ENCODE measurements around the gene VPS45.

Gene VPS45

GRCh38 chr1:150061632-150062101 lies 5.9 kb upstream of the VPS45 start:
- Histone ChIP-seq H4K20me1 (ENCODE audit: insufficient read depth, low read length) (no peaks in the 10 kb centered on the region), H3K36me3 (ENCODE audit: insufficient read depth, low read length) (no peaks in the 10 kb centered on the region), H2AFZ (ENCODE audit: low read depth, low read length) (no peak overlapping the region), H3K4me1 (ENCODE audit: insufficient read depth, low read length) (peaks cover 17% of the 10 kb centered on the region), H3K27me3 (ENCODE audit: insufficient read depth, low read length, poor library complexity) (no peaks in the 10 kb centered on the region), H3K9me3 (ENCODE audit: insufficient read depth, low read length, severe bottlenecking) (no peaks in the 10 kb centered on the region), H3K9ac (ENCODE audit: low read depth, low read length) (no peak overlapping the region), H3K4me3 (ENCODE audit: low read depth in 1 of 2, low read length in 2 of 2) (no peak overlapping the region), H3K4me2 (ENCODE audit: insufficient read depth, low read length) (no peak overlapping the region), H3K27ac (ENCODE audit: low read length) (no peak overlapping the region), H3K79me2 (ENCODE audit: insufficient read depth, low read length) (peaks cover 10% of the 10 kb centered on the region)
- TF ChIP-seq EZH2 (IDR thresholded peaks at IDR 0.05; ENCODE audit: borderline replicate concordance, low read depth, low read length, severe bottlenecking) = no peak
- TF ChIP-seq CTCF (IDR thresholded peaks at IDR 0.05; ENCODE audit: borderline replicate concordance, extremely low read depth, low read length, poor library complexity, severe bottlenecking) = no peak
- no peak for DNase-seq
- no peak for ATAC-seq (ENCODE audit: insufficient read depth, low read depth)

DNA sequence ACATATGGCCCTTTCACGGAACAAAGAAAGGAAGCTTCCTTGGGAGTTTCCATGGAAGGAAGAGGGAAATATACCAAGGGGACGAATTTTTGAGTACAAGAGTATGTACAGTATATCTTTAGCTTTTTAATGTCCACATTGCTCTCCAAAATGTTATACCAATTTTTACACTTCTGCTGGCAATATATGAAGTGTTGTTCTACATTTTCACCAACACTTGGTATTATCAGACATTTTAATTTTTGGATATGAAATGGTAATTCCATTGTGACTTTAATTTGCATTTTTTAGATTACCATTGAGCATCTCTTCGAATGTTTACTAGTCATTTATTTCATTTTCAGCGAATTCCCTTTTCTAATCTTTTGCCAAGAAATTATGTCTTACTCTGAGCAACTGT lies 5.5 kb upstream of the VPS45 start:
- H3K27me3 ChIP-seq (ENCODE audit: insufficient read depth, low read length, poor library complexity) = no peaks in the 10 kb centered on the region
- H3K9ac ChIP-seq (ENCODE audit: low read depth, low read length) = no peak overlapping the region
- ATAC-seq (ENCODE audit: insufficient read depth, low read depth) (no peak), DNase-seq (no peak)
- peaks cover 14% of the 10 kb centered on the region for H3K79me2 ChIP-seq (ENCODE audit: insufficient read depth, low read length)
- peaks cover 17% of the 10 kb centered on the region for H3K4me1 ChIP-seq (ENCODE audit: insufficient read depth, low read length)
- no peaks in the 10 kb centered on the region for H3K36me3 ChIP-seq (ENCODE audit: insufficient read depth, low read length)
- TF ChIP-seq CTCF (IDR thresholded peaks at IDR 0.05; ENCODE audit: borderline replicate concordance, extremely low read depth, low read length, poor library complexity, severe bottlenecking) = no peak
- no peak for TF ChIP-seq EZH2 (IDR thresholded peaks at IDR 0.05; ENCODE audit: borderline replicate concordance, low read depth, low read length, severe bottlenecking)
- H2AFZ ChIP-seq (ENCODE audit: low read depth, low read length) = no peak overlapping the region
- no peak overlapping the region for H3K4me3 ChIP-seq (ENCODE audit: low read depth in 1 of 2, low read length in 2 of 2)
- H3K4me2 ChIP-seq (ENCODE audit: insufficient read depth, low read length) = no peak overlapping the region
- no peaks in the 10 kb centered on the region for H4K20me1 ChIP-seq (ENCODE audit: insufficient read depth, low read length)
- H3K27ac ChIP-seq (ENCODE audit: low read length) = no peak overlapping the region
- H3K9me3 ChIP-seq (ENCODE audit: insufficient read depth, low read length, severe bottlenecking) = no peaks in the 10 kb centered on the region

DNA sequence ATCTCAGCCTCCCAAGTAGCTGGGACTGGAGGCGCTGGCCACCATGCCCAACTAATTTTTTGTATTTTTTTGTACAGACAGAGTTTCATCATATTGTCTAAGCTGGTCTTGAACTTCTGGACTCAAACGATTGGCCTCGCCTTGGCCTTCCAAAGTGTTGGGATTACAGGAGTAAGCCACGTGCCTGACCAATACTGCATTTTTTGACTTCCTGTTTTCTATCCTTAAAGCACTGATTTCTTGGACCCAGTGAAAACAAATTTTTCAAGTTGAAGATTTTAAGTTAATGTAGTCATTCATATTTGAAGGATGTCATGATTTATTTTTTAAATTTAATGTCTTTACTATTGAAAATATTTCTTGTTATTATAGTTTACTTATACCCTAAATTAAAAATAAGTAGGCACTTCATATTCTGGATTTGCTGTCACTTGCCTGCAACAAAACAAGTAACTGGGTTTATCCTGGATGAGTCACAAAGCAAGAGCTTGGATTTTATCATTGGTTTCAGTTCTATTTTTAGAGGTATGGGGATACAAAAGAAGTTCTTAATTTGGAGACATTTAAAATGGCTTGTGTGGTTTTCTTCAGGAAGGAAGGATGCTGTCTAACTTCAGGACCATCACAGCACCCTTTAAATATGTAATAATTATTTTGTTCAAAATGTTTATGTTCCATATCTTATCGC lies 2.2 kb upstream of the VPS45 start:
- H3K4me3 ChIP-seq (ENCODE audit: low read depth in 1 of 2, low read length in 2 of 2) = no peak overlapping the region
- H3K9ac ChIP-seq (ENCODE audit: low read depth, low read length) = no peak overlapping the region

More for the DNA sequence above, 2.2 kb upstream of the VPS45 start:
- Histone ChIP-seq H3K79me2 (ENCODE audit: insufficient read depth, low read length) (peaks cover 38% of the 10 kb centered on the region), H2AFZ (ENCODE audit: low read depth, low read length) (no peak overlapping the region), H4K20me1 (ENCODE audit: insufficient read depth, low read length) (no peaks in the 10 kb centered on the region), H3K27me3 (ENCODE audit: insufficient read depth, low read length, poor library complexity) (no peaks in the 10 kb centered on the region), H3K36me3 (ENCODE audit: insufficient read depth, low read length) (peaks cover 12% of the 10 kb centered on the region; the same call in 1 of the 2 replicates), H3K9me3 (ENCODE audit: insufficient read depth, low read length, severe bottlenecking) (no peaks in the 10 kb centered on the region), H3K27ac (ENCODE audit: low read length) (no peak overlapping the region), H3K4me2 (ENCODE audit: insufficient read depth, low read length) (peak overlapping the region; percentile 69; the same call in 1 of the 2 replicates), H3K4me1 (ENCODE audit: insufficient read depth, low read length) (peaks cover 37% of the 10 kb centered on the region)
- TF ChIP-seq CTCF (IDR thresholded peaks at IDR 0.05; ENCODE audit: borderline replicate concordance, extremely low read depth, low read length, poor library complexity, severe bottlenecking) (no peak), EZH2 (IDR thresholded peaks at IDR 0.05; ENCODE audit: borderline replicate concordance, low read depth, low read length, severe bottlenecking) (no peak)
- DNase-seq = no peak
- ATAC-seq (ENCODE audit: insufficient read depth, low read depth) = no peak
